Endodermal cell (in vitro differentiated cells): ENCODE data around the gene RIN3. TPM values are rescaled to one million over a fixed set of nuclear protein-coding genes. Genes with fewer than 3 reads are reported as not detected.

ENCODE experiments used
- DNase-seq: peaks from one replicate; pipeline ENCODE4 v3.0.0-alpha.2; 2017
- H3K27ac ChIP-seq: 2 replicates; pipeline ENCODE4 v1.5.1; 2013; ENCODE audit warnings: mild to moderate bottlenecking, low read depth, low read length, moderate library complexity
- H3K27me3 ChIP-seq: 2 replicates; pipeline ENCODE4 v1.6.1; 2013; ENCODE audit warnings: mild to moderate bottlenecking, low read length, moderate library complexity; ENCODE audit not compliant: insufficient read depth, control insufficient read depth, poor library complexity, severe bottlenecking
- H3K36me3 ChIP-seq: 2 replicates; pipeline ENCODE4 v1.7.0; 2013; ENCODE audit warnings: mild to moderate bottlenecking, low read length, moderate library complexity; ENCODE audit not compliant: control insufficient read depth, insufficient read depth
- H3K4me1 ChIP-seq: one replicate; pipeline ENCODE4 v1.7.0; 2013; ENCODE audit warnings: low read length; ENCODE audit not compliant: control insufficient read depth, insufficient read depth
- H3K4me3 ChIP-seq: 2 replicates; pipeline ENCODE4 v1.5.1; 2013; ENCODE audit warnings: mild to moderate bottlenecking, low read length, moderate library complexity
- H3K9ac ChIP-seq: 2 replicates; pipeline ENCODE4 v1.6.1; 2013; ENCODE audit warnings: mild to moderate bottlenecking, low read length, moderate library complexity; ENCODE audit not compliant: poor library complexity, severe bottlenecking; ENCODE audit errors: extremely low read depth
- H3K9me3 ChIP-seq: 2 replicates; pipeline ENCODE4 v1.6.1; 2013; ENCODE audit warnings: mild to moderate bottlenecking, low read length, moderate library complexity; ENCODE audit not compliant: control insufficient read depth
- H3K27ac Mint-ChIP-seq: 2 replicates; pipeline ENCODE4 v1.8.0; 2020; ENCODE audit warnings: mixed read lengths
- H3K27me3 Mint-ChIP-seq: 2 replicates; pipeline ENCODE4 v1.8.0; 2021; ENCODE audit warnings: mild to moderate bottlenecking, mixed read lengths; ENCODE audit not compliant: insufficient read depth
- H3K36me3 Mint-ChIP-seq: 2 replicates; pipeline ENCODE4 v1.8.0; 2020; ENCODE audit warnings: low read depth, mixed read lengths
- H3K4me1 Mint-ChIP-seq: 2 replicates; pipeline ENCODE4 v1.8.0; 2020; ENCODE audit warnings: mixed read lengths
- H3K4me3 Mint-ChIP-seq: 2 replicates; pipeline ENCODE4 v1.8.0; 2020; ENCODE audit warnings: mild to moderate bottlenecking, moderate library complexity, mixed read lengths
- H3K9me3 Mint-ChIP-seq: 2 replicates; pipeline ENCODE4 v1.8.0; 2020; ENCODE audit warnings: mild to moderate bottlenecking, mixed read lengths
- WGBS, 2 experiments: methylation state at CpG; one replicate each; pipeline versions ENCODE4 v1.1.5 to v1.1.7; 2013; ENCODE audit warnings: missing lambda C conversion rate in 2 of 2, mixed read lengths in 1 of 2; ENCODE audit not compliant: insufficient coverage in 1 of 2, insufficient read length in 1 of 2; 5-methylcytosine and 5-hydroxymethylcytosine counted together
- total RNA-seq, 2 donors: library from RNA; stranded (reverse); fragmentation: NEBNext Ultra II Directional in 1 of 2; extraction: Animal tissue kit (Norgen Biotek cat#: 25700) in 1 of 2; gene quantifications; 2 replicates in 1 of 2; 3 replicates in 1 of 2; pipeline ENCODE4 v1.2.1, GENCODE V29; 2021
- TF ChIP-seq, protein P1 (sequence below): fragments of 200-600 bp; sonication (generic); conservative IDR thresholded peaks from 2 replicates; pipeline ENCODE4 v1.5.0; 2021; ENCODE audit warnings: antibody characterized with exemption, mild to moderate bottlenecking

The RIN3 gene
- total RNA-seq, 2 donors from 2014 or later = 5.2 to 6.0 TPM

- Histone ChIP-seq H3K36me3 (no peaks in the 10 kb centered on the region), H3K9me3 (no peaks in the 10 kb centered on the region), H3K9ac (no peak overlapping the region), H3K27me3 (no peaks in the 10 kb centered on the region), H3K27ac (no peak overlapping the region), H3K4me1 (no peaks in the 10 kb centered on the region), H3K4me3 (no peak overlapping the region)
- Mint-ChIP-seq H3K27ac (no peak overlapping the region), H3K4me3 (no peak overlapping the region), H3K9me3 (peaks cover 10% of the 10 kb centered on the region), H3K4me1 (no peaks in the 10 kb centered on the region), H3K36me3 (no peaks in the 10 kb centered on the region), H3K27me3 (no peaks in the 10 kb centered on the region)
- 94% methylated on average over 17 of the region's 17 CpGs for WGBS, 2 experiments
- DNase-seq = no peak
- TF ChIP-seq, protein P1, sequence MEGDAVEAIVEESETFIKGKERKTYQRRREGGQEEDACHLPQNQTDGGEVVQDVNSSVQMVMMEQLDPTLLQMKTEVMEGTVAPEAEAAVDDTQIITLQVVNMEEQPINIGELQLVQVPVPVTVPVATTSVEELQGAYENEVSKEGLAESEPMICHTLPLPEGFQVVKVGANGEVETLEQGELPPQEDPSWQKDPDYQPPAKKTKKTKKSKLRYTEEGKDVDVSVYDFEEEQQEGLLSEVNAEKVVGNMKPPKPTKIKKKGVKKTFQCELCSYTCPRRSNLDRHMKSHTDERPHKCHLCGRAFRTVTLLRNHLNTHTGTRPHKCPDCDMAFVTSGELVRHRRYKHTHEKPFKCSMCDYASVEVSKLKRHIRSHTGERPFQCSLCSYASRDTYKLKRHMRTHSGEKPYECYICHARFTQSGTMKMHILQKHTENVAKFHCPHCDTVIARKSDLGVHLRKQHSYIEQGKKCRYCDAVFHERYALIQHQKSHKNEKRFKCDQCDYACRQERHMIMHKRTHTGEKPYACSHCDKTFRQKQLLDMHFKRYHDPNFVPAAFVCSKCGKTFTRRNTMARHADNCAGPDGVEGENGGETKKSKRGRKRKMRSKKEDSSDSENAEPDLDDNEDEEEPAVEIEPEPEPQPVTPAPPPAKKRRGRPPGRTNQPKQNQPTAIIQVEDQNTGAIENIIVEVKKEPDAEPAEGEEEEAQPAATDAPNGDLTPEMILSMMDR = no peak
Measured at GRCh38 chr14:92649934-92650545, 136.5 kb downstream of the RIN3 start.

DNA sequence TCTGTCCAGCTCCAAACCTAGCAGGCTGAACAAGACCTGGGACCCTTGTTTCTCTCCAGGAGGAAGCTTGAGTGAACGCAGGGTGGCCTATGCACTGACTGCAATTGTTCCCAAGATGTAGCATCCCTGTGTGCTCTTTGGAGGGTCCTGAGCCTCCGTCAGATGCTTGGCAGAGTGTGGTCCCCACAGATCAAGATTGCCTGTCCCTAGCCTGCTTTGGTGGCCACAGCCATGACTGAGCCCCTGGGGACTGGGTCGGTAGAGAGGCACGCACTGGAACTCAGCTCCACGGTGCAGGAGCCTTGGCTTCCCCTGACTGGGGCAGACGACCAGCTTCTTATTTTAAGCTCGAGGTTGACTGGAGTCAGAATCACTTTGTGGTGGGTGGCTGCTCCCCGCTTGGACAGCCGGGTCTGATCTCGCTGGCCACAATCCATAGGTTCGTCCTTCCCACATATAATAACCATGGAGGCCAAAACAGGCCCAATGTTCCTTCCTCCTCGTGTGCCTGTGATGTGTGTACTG is 137.1 kb downstream of the RIN3 start:
- Mint-ChIP-seq H3K4me1 (no peaks in the 10 kb centered on the region), H3K9me3 (peaks cover 5% of the 10 kb centered on the region), H3K36me3 (no peaks in the 10 kb centered on the region), H3K4me3 (no peak overlapping the region), H3K27me3 (no peaks in the 10 kb centered on the region), H3K27ac (no peak overlapping the region)
- no peak for DNase-seq
- Histone ChIP-seq H3K9ac (no peak overlapping the region), H3K4me3 (no peak overlapping the region), H3K36me3 (no peaks in the 10 kb centered on the region), H3K4me1 (no peaks in the 10 kb centered on the region), H3K9me3 (no peaks in the 10 kb centered on the region), H3K27me3 (no peaks in the 10 kb centered on the region), H3K27ac (no peak overlapping the region)
- 93% methylated on average over 8 to 12 of the region's 12 CpGs for WGBS, 2 experiments
- TF ChIP-seq, protein P1 = no peak

- 86 to 87% methylated on average over 9 to 17 of the region's 17 CpGs for WGBS, 2 experiments
- H3K27ac Mint-ChIP-seq = no peak overlapping the region
- DNase-seq = no peak
Measured at GRCh38 chr14:92651106-92651757, 137.7 kb downstream of the RIN3 start.

More at GRCh38 chr14:92651106-92651757, 137.7 kb downstream of the RIN3 start:
- Histone ChIP-seq H3K27ac (no peak overlapping the region), H3K36me3 (no peaks in the 10 kb centered on the region), H3K27me3 (no peaks in the 10 kb centered on the region), H3K9me3 (no peaks in the 10 kb centered on the region), H3K4me3 (no peak overlapping the region), H3K4me1 (no peaks in the 10 kb centered on the region), H3K9ac (no peak overlapping the region)
- H3K36me3 Mint-ChIP-seq = no peaks in the 10 kb centered on the region
- H3K9me3 Mint-ChIP-seq = no peaks in the 10 kb centered on the region
- no peak overlapping the region for H3K4me3 Mint-ChIP-seq
- TF ChIP-seq, protein P1 = no peak
- no peaks in the 10 kb centered on the region for H3K27me3 Mint-ChIP-seq
- no peaks in the 10 kb centered on the region for H3K4me1 Mint-ChIP-seq
